Endometrium (tissue), 2 donors: Measurements from ENCODE around the gene COL23A1.

Experiments used
- FAIRE-seq: peaks from 2 replicates; lab custom pipeline; 2012; peaks lifted over from hg19 to GRCh38; lab: Jason Lieb, UNC
- donor health status: control.
- donor health status: control.

COL23A1 gene

DNA sequence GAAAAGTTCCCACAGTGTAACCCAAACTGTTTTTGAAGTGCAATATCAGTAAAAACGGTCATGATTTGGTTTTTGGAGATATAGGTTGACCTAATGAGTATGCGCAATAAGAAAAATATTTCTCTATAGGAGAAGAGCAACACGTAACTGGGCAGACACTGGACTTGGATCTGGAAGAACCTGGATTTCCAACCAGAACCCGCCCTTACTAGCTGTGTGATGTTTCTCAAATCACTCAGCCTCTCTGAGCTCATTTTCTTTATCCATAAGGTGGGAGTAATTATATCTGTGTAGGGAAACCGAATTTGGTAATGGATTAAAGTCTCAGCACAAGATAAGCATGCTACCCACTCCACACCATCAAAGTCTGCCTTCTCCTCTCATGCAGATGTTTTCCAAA is 169.1 kb downstream of the COL23A1 start:
- FAIRE-seq: no peak

GRCh38 chr5:178420354-178420781 is 169.8 kb downstream of the COL23A1 start:
- no peak for FAIRE-seq

GRCh38 chr5:178419651-178420050 is 170.5 kb downstream of the COL23A1 start:
- FAIRE-seq: no peak

DNA sequence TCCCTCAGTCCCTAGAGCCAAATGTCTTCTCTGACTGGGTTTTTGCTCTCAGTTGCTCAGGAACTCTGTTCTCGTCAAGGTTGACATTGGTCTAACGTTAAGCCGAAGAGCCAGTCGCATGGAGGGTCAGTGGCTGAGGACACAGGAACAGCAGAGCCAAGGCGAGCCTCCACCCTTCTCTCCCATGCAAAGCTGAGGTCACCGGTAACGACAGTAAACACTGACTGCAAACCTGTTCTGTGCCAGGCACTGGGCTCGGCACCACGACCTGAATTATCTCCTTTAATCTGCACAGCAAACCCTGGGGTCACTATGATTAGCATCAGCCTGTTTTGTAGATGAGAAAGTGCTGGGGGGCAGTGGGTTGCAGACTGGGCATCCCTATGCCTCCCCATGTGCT is 171.0 kb downstream of the COL23A1 start:
- FAIRE-seq: no peak

GRCh38 chr5:178418471-178419010 is 171.7 kb downstream of the COL23A1 start:
- FAIRE-seq: no peak

DNA sequence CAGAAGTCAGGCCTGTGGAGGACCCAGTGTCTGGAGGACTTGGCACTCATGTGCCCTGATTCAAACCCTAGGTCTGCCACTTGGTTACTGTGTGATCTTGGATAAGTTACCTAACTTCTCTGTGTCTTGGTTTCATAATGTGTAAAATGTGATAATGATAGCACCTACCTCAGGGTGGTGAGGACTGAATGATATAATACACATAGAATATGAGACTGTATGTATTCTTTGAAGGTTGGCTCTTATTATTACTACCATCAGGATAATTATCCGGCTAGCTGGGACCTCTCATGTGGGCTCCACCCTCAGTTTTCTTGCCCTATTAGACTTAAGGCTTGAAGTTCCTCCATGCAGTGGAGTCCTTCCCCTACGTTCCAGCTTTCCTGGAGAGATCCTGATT is 172.2 kb downstream of the COL23A1 start:
- FAIRE-seq: no peak

DNA sequence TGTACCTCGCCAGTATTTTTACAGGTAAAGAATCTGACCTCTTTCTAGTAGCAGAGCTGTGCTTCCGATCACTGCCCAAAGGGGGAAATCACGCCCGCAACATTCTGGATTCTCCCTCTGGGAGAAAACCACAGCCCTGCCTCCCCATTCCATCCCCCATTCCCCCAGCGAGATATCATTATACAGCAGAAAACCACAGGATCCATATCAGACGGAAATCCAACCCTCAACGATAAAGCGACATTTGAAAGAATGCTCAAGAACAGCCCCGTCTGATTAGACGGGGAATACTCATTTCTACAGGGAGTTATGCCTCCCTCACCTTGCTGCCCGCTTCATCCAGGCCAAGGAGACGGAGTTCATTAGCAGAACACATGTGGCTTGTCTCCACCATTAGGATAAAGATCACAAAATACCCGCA is 172.8 kb downstream of the COL23A1 start:
- FAIRE-seq: no peak

DNA sequence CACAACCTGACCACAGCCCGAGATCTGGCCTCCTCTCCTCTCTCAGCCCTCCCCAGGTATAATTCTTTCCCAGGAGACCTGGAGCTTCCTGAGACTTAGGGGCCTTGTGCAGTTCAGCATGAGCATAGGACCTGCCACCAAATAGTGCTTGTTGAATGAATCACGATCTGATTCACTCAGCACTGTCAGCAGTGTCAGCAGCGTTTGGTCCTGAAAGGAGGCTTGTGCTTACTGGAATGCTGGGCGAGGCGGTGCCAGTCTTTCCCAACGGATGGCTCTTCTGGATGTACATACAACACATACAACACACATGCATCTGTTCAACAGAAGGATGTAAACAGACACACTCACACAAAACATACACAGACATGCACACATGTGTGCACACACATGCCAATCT is 173.3 kb downstream of the COL23A1 start:
- no peak for FAIRE-seq

- FAIRE-seq: no peak
Observed at GRCh38 chr5:178416206-178416882, 173.8 kb downstream of the COL23A1 start.

DNA sequence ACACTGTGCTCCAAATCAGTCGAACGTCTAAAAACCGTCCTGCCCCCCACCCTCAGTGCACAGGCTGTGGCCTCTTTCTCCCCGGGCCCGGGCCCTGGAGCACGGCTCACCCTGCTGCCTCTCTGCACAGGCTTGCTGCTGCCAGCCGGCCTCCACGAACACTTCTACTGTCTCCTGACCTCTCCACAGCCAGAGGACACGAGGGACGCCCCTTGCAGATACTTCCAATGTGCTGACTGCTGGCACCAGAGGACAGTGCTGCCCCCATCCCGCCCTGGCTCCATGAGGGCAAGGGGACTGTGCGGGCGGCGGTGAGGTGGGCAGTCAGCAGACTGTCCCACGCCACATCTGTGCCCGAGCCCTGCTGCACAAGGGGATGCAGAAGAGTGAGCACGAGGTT is 174.8 kb downstream of the COL23A1 start:
- no peak for FAIRE-seq

GRCh38 chr5:178413988-178414387 is 176.2 kb downstream of the COL23A1 start:
- no peak for FAIRE-seq

DNA sequence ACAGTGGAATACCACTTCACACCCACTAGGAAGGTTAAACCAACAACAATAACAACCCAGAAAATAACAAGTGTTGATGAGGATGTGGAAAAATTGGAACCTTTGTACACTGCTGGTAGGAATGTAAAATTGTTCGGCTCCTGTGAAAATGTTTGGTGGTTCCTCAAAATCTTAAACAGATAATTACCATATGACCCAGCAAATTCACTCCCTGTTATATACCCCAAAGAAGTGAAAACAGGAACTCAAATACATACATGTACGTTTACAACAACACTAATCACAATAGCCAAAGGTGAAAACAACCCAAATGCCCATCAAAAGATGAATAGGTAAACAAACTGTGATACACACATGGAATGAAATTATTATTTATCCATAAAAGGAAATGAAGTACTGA is 179.1 kb downstream of the COL23A1 start:
- FAIRE-seq: no peak

- no peak for FAIRE-seq
Observed at GRCh38 chr5:178407646-178408045, 182.5 kb downstream of the COL23A1 start.

GRCh38 chr5:178404987-178405386 is 185.2 kb downstream of the COL23A1 start:
- FAIRE-seq: no peak

DNA sequence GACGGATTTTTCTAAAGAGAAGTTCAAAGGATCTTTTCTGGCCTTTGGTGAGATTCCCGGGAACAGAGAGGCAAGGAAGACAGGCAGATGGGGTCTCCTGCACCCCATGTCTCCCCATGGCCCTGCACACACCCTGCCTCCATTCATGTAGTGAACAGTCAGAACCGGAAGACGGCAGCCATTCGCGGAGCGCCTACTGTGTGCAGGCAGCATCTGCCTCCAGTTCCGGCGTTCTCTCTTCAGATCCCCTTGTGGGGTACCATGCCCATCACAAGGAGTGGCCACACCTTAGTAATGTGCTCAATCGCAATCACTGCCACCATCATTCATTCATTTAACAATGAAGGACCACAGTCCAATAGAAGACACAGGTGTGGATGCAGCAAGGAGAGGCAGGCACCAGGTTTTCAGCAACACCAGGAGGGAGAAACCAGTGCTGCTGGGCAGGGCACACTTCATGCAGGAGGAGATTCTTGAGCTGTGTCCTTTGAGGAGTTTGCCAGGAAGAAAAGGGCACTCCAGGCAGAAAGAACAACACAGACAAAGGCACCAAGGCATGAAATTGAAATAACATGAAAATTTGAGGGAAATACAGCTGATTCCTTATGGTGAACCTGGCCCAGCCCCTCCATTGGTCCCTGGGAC is 186.1 kb downstream of the COL23A1 start:
- FAIRE-seq: no peak

- FAIRE-seq: no peak
Observed at GRCh38 chr5:178403351-178403750, 186.8 kb downstream of the COL23A1 start.

DNA sequence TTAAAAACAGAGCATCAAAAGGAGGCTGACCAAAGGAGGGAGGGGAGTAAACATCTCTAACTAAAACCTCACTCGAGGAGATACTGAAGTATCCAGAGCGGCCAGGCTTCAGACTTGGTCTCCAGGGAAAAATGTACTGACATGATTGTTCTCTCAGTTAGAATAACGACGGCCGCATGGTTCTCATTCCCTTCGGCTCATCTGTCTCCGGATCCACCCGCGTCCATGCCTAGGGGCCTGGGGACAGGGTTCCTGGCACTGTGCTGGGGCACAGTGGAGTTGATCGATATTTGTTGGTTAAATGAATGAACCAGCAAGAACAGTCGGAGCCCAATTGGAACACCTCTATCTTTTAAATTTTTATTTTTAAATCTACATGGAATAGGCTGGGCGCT is 190.5 kb downstream of the COL23A1 start:
- no peak for FAIRE-seq

DNA sequence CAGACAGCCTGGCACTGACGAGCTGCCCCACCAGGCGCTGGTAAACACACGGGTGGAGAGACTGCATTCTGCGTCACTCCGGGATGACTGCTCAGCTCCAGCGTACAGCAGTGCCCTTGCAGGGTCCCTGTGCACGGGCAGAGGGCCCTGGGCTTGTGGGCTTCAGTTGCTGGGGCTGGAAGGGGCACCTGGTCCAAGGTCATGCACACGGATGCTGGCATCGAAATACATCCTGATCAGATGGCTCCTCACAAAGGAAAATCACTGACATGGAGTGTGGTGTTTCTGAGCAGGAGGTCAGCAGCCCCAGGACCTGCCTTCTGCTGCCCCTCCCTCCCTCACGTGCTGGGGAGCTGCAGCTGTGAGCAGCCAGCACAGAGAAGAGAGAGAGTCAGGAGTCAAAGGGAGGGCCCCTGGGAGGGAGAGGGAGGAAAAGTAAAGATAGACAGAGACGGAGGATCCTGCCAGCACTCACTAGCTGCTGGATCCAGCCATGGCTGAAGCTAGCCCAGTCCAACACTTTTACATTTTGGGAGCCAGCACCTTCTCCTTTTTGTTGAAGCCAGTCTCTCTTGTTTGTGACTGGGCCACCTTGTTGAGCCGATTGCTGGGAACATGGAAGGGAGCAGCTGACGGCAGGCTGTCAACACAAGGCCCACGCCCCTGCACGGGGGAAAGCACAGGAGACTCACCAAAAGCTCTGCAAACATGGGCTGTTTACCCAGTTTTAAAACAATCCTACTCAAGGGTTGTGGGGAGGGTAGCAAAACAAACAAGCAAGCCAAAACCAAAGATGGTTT is 191.1 kb downstream of the COL23A1 start:
- FAIRE-seq: peak; percentile 87

DNA sequence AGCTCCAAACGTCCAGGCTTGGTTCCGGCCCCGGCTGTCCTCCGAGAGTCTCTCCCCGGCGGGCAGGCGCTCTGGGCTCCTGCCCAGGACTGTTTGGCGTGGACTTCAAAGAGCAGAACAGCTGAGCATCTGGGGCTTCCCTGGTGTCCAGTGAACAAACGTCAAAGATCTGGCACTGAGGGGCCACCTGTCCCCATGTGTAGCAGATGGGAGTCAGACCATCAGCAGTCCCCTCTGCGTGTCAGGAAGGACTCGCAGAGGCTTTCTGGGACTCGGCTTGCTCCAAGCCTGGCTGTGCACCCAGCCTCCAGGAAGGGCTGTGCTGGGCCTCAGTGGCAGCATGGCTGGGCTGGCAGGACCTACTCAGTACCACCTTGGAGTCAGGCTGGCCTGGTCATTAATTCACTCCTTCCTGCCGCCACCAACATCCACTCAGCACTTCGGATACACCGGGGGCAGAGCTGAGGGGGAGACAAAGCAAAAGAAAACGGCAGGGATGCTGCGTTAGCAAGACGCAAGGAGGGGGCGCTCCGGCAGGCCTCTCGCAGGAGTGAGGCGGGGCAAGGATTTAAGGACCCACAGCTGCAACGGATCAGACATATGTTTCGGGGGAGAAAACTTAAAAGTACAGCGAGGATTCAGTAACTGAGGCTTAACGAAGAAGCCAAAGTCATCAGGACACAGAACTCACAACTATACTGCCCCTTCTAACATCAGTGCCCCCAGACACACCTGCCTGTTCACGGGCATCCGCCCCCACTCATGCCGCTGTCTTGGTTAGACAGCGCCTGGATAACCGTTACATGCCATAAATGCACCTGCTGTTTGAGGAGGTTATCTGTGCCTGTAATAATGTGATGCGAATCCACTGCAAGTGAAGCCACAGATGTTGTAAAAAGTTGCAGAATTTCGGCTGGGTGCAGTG is 193.1 kb downstream of the COL23A1 start:
- FAIRE-seq: no peak

DNA sequence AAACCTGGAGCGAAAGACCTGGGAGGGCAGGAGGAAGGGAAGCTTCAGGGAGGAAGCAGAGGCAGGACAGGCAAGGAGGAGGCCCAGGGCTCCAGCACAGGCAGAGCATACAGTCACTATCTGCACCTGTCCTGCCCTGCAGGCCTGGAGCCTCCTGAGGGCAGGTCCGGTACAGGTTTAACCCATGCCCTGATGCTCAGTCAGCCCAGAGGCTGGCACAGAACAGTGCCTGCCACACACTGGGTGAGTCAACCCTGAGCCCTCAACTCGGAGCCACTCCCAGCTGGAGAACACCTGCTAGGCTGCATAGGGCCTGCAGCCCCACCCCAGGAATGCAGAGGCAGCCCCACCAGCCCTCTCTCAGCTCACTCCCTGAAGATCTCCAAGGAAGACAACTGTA is 196.1 kb downstream of the COL23A1 start:
- FAIRE-seq: no peak

DNA sequence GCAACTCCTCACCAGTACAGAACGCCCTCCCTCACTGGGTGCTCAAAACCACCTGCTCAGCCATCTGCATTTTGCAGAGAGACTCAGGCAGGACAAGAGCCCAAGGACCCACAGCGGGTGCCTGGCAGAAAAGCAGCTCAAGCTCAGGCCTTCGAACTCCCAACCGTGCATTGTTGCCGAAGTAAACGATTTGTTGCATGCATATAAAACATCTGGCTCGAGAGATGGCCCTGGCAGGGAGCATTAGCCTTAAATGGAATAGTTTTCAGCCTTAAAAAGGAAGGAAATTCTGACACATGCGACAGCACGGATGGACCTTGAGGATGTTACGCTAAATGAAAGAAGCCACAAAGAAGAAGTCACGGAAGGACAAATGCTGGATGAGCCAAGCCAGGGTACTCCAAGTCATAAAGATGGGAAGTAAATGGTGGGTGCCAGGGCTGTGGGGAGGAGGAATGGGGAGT is 197.2 kb downstream of the COL23A1 start:
- no peak for FAIRE-seq

GRCh38 chr5:178392386-178392785 is 197.8 kb downstream of the COL23A1 start:
- no peak for FAIRE-seq
